T-helper 2 cell treated with Interferon-gamma antibody and Interleukin-4, amounts not matched to agents 5 μg/mL and 100 μg/mL, for 36 hours (primary cell): ENCODE measurements around the gene CCND3.

Experiments used
- DNase-seq: peaks from one replicate; pipeline ENCODE4 v3.0.0; 2021; ENCODE audit warnings: low spot score
- H3K27ac Mint-ChIP-seq: one replicate; pipeline ENCODE4 v1.8.0; 2021; ENCODE audit warnings: mild to moderate bottlenecking, mixed read lengths
- H3K27me3 Mint-ChIP-seq: one replicate; pipeline ENCODE4 v1.8.0; 2021; ENCODE audit warnings: low read depth, mixed read lengths
- H3K36me3 Mint-ChIP-seq: one replicate; pipeline ENCODE4 v1.8.0; 2021; ENCODE audit warnings: low read depth, mixed read lengths
- H3K4me1 Mint-ChIP-seq: one replicate; pipeline ENCODE4 v1.8.0; 2021; ENCODE audit warnings: low read depth, mixed read lengths
- H3K4me3 Mint-ChIP-seq: one replicate; pipeline ENCODE4 v1.8.0; 2022; ENCODE audit warnings: mild to moderate bottlenecking, moderate library complexity, mixed read lengths
- H3K9me3 Mint-ChIP-seq: one replicate; pipeline ENCODE4 v1.8.0; 2021; ENCODE audit warnings: mixed read lengths

Gene CCND3

GRCh38 chr6:41941280-41942066 is at the start of gene CCND3:
TSS of gene CCND3 (minus strand) at chr6:41941808. CDS start at chr6:41941649, 159 bp downstream.
- peak; percentile 93 for DNase-seq
- H3K36me3 Mint-ChIP-seq: peaks cover 44% of the 10 kb centered on the region

GRCh38 chr6:41986339-41986738 is 44.7 kb upstream of the CCND3 start:
- DNase-seq: no peak
- H3K4me3 Mint-ChIP-seq: no peak overlapping the region
- no peaks in the 10 kb centered on the region for H3K9me3 Mint-ChIP-seq
- H3K27me3 Mint-ChIP-seq: no peaks in the 10 kb centered on the region
- peaks cover 13% of the 10 kb centered on the region for H3K36me3 Mint-ChIP-seq
- no peak overlapping the region for H3K27ac Mint-ChIP-seq
- H3K4me1 Mint-ChIP-seq: peaks cover 14% of the 10 kb centered on the region

More at GRCh38 chr6:41941280-41942066, at the start of gene CCND3:
- no peaks in the 10 kb centered on the region for H3K27me3 Mint-ChIP-seq
- peaks cover 31% of the 10 kb centered on the region for H3K4me1 Mint-ChIP-seq
- H3K27ac Mint-ChIP-seq: peak within 1 kb of the TSS; percentile 94
- peak within 1 kb of the TSS; percentile 99 for H3K4me3 Mint-ChIP-seq
- no peaks in the 10 kb centered on the region for H3K9me3 Mint-ChIP-seq

GRCh38 chr6:41984623-41985022 is 43.0 kb upstream of the CCND3 start:
- Mint-ChIP-seq H3K27ac (no peak overlapping the region), H3K36me3 (peaks cover 16% of the 10 kb centered on the region), H3K27me3 (no peaks in the 10 kb centered on the region), H3K4me3 (no peak overlapping the region), H3K4me1 (peaks cover 23% of the 10 kb centered on the region), H3K9me3 (peaks cover 4% of the 10 kb centered on the region)
- no peak for DNase-seq

- peaks cover 32% of the 10 kb centered on the region for H3K4me1 Mint-ChIP-seq
Observed at GRCh38 chr6:41976794-41977484, 35.3 kb upstream of the CCND3 start.

GRCh38 chr6:41975276-41975675 is 33.7 kb upstream of the CCND3 start:
- no peak for DNase-seq
- no peak overlapping the region for H3K27ac Mint-ChIP-seq
- H3K36me3 Mint-ChIP-seq: peaks cover 11% of the 10 kb centered on the region
- no peaks in the 10 kb centered on the region for H3K27me3 Mint-ChIP-seq
- no peak overlapping the region for H3K4me3 Mint-ChIP-seq
- no peaks in the 10 kb centered on the region for H3K9me3 Mint-ChIP-seq
- peaks cover 36% of the 10 kb centered on the region for H3K4me1 Mint-ChIP-seq

More at GRCh38 chr6:41976794-41977484, 35.3 kb upstream of the CCND3 start:
- peak overlapping the region; percentile 20 for H3K27ac Mint-ChIP-seq
- no peak overlapping the region for H3K4me3 Mint-ChIP-seq
- peaks cover 4% of the 10 kb centered on the region for H3K9me3 Mint-ChIP-seq
- DNase-seq: peak; percentile 35
- no peaks in the 10 kb centered on the region for H3K27me3 Mint-ChIP-seq
- H3K36me3 Mint-ChIP-seq: peaks cover 12% of the 10 kb centered on the region

- Mint-ChIP-seq H3K4me1 (peaks cover 31% of the 10 kb centered on the region), H3K27me3 (no peaks in the 10 kb centered on the region), H3K36me3 (peaks cover 10% of the 10 kb centered on the region), H3K27ac (no peak overlapping the region), H3K4me3 (no peak overlapping the region), H3K9me3 (no peaks in the 10 kb centered on the region)
- DNase-seq: no peak
Observed at GRCh38 chr6:41974281-41974825, 32.7 kb upstream of the CCND3 start.

GRCh38 chr6:41972826-41973225 is 31.2 kb upstream of the CCND3 start:
- Mint-ChIP-seq H3K27ac (no peak overlapping the region), H3K4me1 (peaks cover 26% of the 10 kb centered on the region), H3K9me3 (no peaks in the 10 kb centered on the region), H3K36me3 (peaks cover 9% of the 10 kb centered on the region), H3K27me3 (no peaks in the 10 kb centered on the region), H3K4me3 (no peak overlapping the region)
- no peak for DNase-seq

- H3K27me3 Mint-ChIP-seq: no peaks in the 10 kb centered on the region
- H3K27ac Mint-ChIP-seq: peak overlapping the region; percentile 84
- H3K9me3 Mint-ChIP-seq: no peaks in the 10 kb centered on the region
- peaks cover 23% of the 10 kb centered on the region for H3K4me1 Mint-ChIP-seq
- peaks cover 5% of the 10 kb centered on the region for H3K36me3 Mint-ChIP-seq
- H3K4me3 Mint-ChIP-seq: peak overlapping the region; percentile 47
- DNase-seq: peak; percentile 54
Observed at GRCh38 chr6:41970436-41970846, 28.8 kb upstream of the CCND3 start.

GRCh38 chr6:41967312-41968287 is 26.0 kb upstream of the CCND3 start:
- peaks cover 7% of the 10 kb centered on the region for H3K36me3 Mint-ChIP-seq
- DNase-seq: no peak
- no peak overlapping the region for H3K4me3 Mint-ChIP-seq
- no peaks in the 10 kb centered on the region for H3K27me3 Mint-ChIP-seq
- H3K9me3 Mint-ChIP-seq: no peaks in the 10 kb centered on the region
- peaks cover 37% of the 10 kb centered on the region for H3K4me1 Mint-ChIP-seq
- H3K27ac Mint-ChIP-seq: no peak overlapping the region

- Mint-ChIP-seq H3K27ac (no peak overlapping the region), H3K4me1 (peaks cover 36% of the 10 kb centered on the region), H3K4me3 (no peak overlapping the region), H3K27me3 (no peaks in the 10 kb centered on the region), H3K9me3 (no peaks in the 10 kb centered on the region), H3K36me3 (peaks cover 7% of the 10 kb centered on the region)
- DNase-seq: no peak
Observed at GRCh38 chr6:41966961-41967311, 25.3 kb upstream of the CCND3 start.

- Mint-ChIP-seq H3K27me3 (no peaks in the 10 kb centered on the region), H3K27ac (no peak overlapping the region)
Observed at GRCh38 chr6:41966214-41966920, 24.8 kb upstream of the CCND3 start.

GRCh38 chr6:41965429-41966213 is 24.0 kb upstream of the CCND3 start:
- Mint-ChIP-seq H3K27ac (no peak overlapping the region), H3K4me3 (no peak overlapping the region), H3K27me3 (no peaks in the 10 kb centered on the region), H3K4me1 (peaks cover 36% of the 10 kb centered on the region), H3K9me3 (no peaks in the 10 kb centered on the region), H3K36me3 (peaks cover 12% of the 10 kb centered on the region)
- DNase-seq: no peak

More at GRCh38 chr6:41966214-41966920, 24.8 kb upstream of the CCND3 start:
- peaks cover 12% of the 10 kb centered on the region for H3K36me3 Mint-ChIP-seq
- peaks cover 41% of the 10 kb centered on the region for H3K4me1 Mint-ChIP-seq
- H3K9me3 Mint-ChIP-seq: no peaks in the 10 kb centered on the region
- H3K4me3 Mint-ChIP-seq: no peak overlapping the region
- DNase-seq: no peak
